ENCODE data around the gene RECQL.
A peak's percentile ranks its signal among the peaks of the same experiment; 100 is the strongest.

RECQL gene

DNA sequence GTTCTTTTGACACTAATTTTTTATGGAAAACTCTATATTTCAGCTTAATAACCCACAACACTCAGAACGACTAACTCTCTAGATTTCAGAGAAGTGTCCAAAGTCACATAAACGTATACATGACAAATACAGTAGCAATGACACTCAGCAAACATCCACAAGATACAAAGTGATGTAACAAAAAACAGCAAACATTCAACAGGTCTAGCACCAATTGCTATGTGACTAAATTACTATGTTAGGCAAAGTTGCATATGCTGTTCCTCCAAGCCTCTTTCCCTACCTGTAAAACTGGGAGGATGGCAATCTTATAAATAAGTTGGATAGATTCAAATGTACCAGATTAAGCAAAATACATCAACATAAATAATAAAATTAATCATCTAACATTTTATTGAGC is 1.7 kb downstream of the RECQL start:
- H3K27me3 ChIP-seq (ENCODE audit: insufficient read depth, low read depth), result no peaks in the 10 kb centered on the region
- H3K79me2 ChIP-seq (ENCODE audit: insufficient read depth, low read depth), result peaks cover 44% of the 10 kb centered on the region
- H4K20me1 ChIP-seq (ENCODE audit: insufficient read depth), result no peaks in the 10 kb centered on the region
- no peak overlapping the region for H3K27ac ChIP-seq
- no peak overlapping the region for H3K4me3 ChIP-seq (IDR thresholded peaks at IDR 0.05; ENCODE audit: insufficient read depth, low read depth, low read length)
- no peak overlapping the region for H3K9ac ChIP-seq
- peak overlapping the region; percentile 59; the same call in 1 of the 2 replicates for H3K4me2 ChIP-seq
- H3K4me1 ChIP-seq (ENCODE audit: low read depth, poor library complexity, severe bottlenecking), result peaks cover 31% of the 10 kb centered on the region
- no peaks in the 10 kb centered on the region for H3K36me3 ChIP-seq (ENCODE audit: insufficient read depth)
- no peak overlapping the region for H2AFZ ChIP-seq (ENCODE audit: low read depth)
- TF ChIP-seq, protein P1, sequence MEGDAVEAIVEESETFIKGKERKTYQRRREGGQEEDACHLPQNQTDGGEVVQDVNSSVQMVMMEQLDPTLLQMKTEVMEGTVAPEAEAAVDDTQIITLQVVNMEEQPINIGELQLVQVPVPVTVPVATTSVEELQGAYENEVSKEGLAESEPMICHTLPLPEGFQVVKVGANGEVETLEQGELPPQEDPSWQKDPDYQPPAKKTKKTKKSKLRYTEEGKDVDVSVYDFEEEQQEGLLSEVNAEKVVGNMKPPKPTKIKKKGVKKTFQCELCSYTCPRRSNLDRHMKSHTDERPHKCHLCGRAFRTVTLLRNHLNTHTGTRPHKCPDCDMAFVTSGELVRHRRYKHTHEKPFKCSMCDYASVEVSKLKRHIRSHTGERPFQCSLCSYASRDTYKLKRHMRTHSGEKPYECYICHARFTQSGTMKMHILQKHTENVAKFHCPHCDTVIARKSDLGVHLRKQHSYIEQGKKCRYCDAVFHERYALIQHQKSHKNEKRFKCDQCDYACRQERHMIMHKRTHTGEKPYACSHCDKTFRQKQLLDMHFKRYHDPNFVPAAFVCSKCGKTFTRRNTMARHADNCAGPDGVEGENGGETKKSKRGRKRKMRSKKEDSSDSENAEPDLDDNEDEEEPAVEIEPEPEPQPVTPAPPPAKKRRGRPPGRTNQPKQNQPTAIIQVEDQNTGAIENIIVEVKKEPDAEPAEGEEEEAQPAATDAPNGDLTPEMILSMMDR (conservative IDR thresholded peaks at IDR 0.05; ENCODE audit: low read depth, low read length), result no peak

DNA sequence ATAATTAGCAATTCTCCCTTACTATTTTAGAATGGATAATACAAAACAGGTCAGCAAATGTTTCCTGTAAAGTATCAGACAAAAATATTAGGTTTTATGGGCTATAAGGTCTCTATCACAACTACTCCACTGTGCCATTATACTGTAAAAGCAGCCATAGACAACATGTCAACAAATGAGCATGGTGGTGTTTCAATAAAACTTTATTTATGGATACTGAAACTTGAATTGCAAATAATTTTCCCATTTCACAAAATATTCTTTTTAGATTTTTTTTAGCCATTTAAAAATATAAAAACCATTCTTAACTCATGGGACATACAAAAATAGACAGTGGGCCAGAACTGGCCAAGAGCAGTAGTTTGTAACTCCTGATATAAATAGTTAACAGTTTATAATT is 15.4 kb downstream of the RECQL start:
- Histone ChIP-seq H3K9ac (no peak overlapping the region), H3K4me1 (ENCODE audit: low read depth, poor library complexity, severe bottlenecking) (no peaks in the 10 kb centered on the region), H3K27ac (no peak overlapping the region), H4K20me1 (ENCODE audit: insufficient read depth) (no peaks in the 10 kb centered on the region), H3K36me3 (ENCODE audit: insufficient read depth) (no peaks in the 10 kb centered on the region), H3K4me2 (no peak overlapping the region), H3K27me3 (ENCODE audit: insufficient read depth, low read depth) (no peaks in the 10 kb centered on the region), H3K79me2 (ENCODE audit: insufficient read depth, low read depth) (no peaks in the 10 kb centered on the region), H2AFZ (ENCODE audit: low read depth) (no peak overlapping the region), H3K4me3 (IDR thresholded peaks at IDR 0.05; ENCODE audit: insufficient read depth, low read depth, low read length) (no peak overlapping the region)
- TF ChIP-seq, protein P1 (conservative IDR thresholded peaks at IDR 0.05; ENCODE audit: low read depth, low read length), result no peak

- no peaks in the 10 kb centered on the region for H4K20me1 ChIP-seq (ENCODE audit: insufficient read depth)
- no peaks in the 10 kb centered on the region for H3K27me3 ChIP-seq (ENCODE audit: insufficient read depth, low read depth)
- H2AFZ ChIP-seq (ENCODE audit: low read depth), result no peak overlapping the region
- no peak overlapping the region for H3K9ac ChIP-seq
- TF ChIP-seq, protein P1 (conservative IDR thresholded peaks at IDR 0.05; ENCODE audit: low read depth, low read length), result no peak
- no peak overlapping the region for H3K27ac ChIP-seq
- H3K36me3 ChIP-seq (ENCODE audit: insufficient read depth), result no peaks in the 10 kb centered on the region
- H3K4me1 ChIP-seq (ENCODE audit: low read depth, poor library complexity, severe bottlenecking), result no peaks in the 10 kb centered on the region
- H3K79me2 ChIP-seq (ENCODE audit: insufficient read depth, low read depth), result no peaks in the 10 kb centered on the region
- H3K4me2 ChIP-seq, result no peak overlapping the region
- H3K4me3 ChIP-seq (IDR thresholded peaks at IDR 0.05; ENCODE audit: insufficient read depth, low read depth, low read length), result no peak overlapping the region
Observed at GRCh38 chr12:21483531-21483930, 17.9 kb downstream of the RECQL start.

DNA sequence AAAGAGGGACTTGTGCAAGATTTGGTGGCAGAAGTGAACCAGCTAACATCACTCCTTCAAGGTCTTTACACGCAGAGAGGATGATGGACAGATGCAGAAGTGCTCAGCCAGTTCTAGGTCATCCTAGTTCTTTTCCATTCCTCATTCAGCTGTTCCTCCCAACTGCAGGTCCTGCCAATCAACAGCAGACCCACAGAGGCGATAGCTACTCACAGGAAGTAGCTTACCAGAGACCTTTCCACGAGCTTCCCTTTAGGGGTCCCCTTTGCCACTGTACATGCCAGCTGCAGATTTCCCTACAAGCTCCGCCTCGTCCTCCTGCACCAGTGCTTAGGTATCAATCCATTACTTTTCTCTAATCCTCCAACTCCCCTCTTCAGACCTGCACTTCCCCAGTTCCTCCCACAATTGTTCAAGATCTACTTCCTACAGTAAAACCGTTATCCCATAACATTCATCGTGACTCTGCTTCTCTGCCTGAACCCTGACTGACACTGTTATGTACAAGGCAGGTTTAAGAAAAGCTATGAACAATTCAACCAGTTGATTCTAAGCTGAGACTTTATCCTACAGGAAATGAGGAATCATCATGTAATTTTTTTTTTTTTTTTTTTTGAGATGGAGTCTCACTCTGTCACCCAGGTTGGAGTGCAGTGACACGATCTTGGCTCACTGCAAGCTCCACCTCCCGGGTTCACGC is 22.5 kb downstream of the RECQL start:
- no peak overlapping the region for H2AFZ ChIP-seq (ENCODE audit: low read depth)
- no peak overlapping the region for H3K4me3 ChIP-seq (IDR thresholded peaks at IDR 0.05; ENCODE audit: insufficient read depth, low read depth, low read length)
- no peaks in the 10 kb centered on the region for H3K4me1 ChIP-seq (ENCODE audit: low read depth, poor library complexity, severe bottlenecking)
- no peaks in the 10 kb centered on the region for H3K36me3 ChIP-seq (ENCODE audit: insufficient read depth)
- TF ChIP-seq, protein P1 (conservative IDR thresholded peaks at IDR 0.05; ENCODE audit: low read depth, low read length), result no peak
- H3K27me3 ChIP-seq (ENCODE audit: insufficient read depth, low read depth), result no peaks in the 10 kb centered on the region
- no peak overlapping the region for H3K9ac ChIP-seq
- no peaks in the 10 kb centered on the region for H4K20me1 ChIP-seq (ENCODE audit: insufficient read depth)
- H3K27ac ChIP-seq, result no peak overlapping the region
- H3K4me2 ChIP-seq, result no peak overlapping the region
- H3K79me2 ChIP-seq (ENCODE audit: insufficient read depth, low read depth), result no peaks in the 10 kb centered on the region
